DND-41 (cell line): ENCODE measurements around the gene ZC3H12C.

Experiments
- CTCF ChIP-seq: IDR thresholded peaks from 2 replicates; pipeline ENCODE4 v1.5.1; 2012; ENCODE audit warnings: borderline replicate concordance, low read length, moderate library complexity, mild to moderate bottlenecking; ENCODE audit not compliant: poor library complexity, severe bottlenecking; ENCODE audit errors: extremely low read depth
- EZH2 ChIP-seq: IDR thresholded peaks from 3 replicates; pipeline ENCODE4 v1.6.1; 2012; ENCODE audit warnings: borderline replicate concordance, low read depth, mild to moderate bottlenecking, moderate library complexity, low read length, inconsistent platforms; ENCODE audit not compliant: severe bottlenecking

DNA sequence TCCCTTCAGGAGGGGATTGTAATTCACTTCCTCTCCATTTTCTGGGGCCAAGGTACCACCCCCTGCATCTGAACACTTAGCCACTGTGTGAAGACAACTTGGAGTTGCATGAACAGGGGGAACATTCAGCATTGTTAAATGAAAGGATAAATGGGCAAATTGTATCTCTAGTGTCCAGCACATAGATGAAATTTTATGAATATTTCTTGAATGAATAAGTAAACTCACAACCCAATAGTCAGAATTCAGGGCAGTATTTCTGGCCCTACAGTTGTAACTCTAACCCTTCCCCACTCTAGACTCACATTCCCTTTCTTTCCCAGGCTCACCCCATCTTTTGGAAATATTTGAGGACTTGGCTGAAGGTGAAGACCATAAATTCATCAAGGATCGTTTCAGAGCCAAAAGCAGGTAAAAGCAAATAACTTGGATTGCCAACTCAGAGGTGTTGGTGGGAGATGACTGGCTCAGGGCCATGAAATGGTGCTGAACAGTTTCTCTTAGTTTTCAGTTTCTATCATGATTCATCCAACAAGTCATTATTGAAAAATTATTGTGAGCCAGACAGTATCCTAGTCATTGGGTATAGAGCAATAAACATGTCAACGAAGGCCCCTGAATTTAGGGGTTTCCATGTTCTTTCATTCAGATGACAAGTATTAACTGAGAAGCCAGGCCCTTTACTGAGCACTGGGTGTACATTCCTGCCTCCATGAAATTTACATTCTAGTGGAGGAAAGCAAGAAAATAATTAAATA lies 33.3 kb upstream of the ZC3H12C start:
- no peak for TF ChIP-seq CTCF
- TF ChIP-seq EZH2 = no peak
